22Rv1 (cell line): ENCODE data around the gene ZDHHC3.

Experiments used
- H3K27ac ChIP-seq: fragments of 450-650 bp; 2 replicates; pipeline ENCODE4 v1.5.1; 2017
- CTCF ChIP-seq: fragments of 450-650 bp; IDR thresholded peaks from 2 replicates; pipeline ENCODE4 v1.5.1; 2017; ENCODE audit warnings: mild to moderate bottlenecking
- ZFX ChIP-seq: fragments of 450-650 bp; IDR thresholded peaks from 2 replicates; pipeline ENCODE4 v1.6.1; 2017; ENCODE audit warnings: antibody characterized with exemption, borderline replicate concordance

The ZDHHC3 gene

GRCh38 chr3:44905446-44906157, 70.4 kb downstream of the ZDHHC3 start:
- no peak overlapping the region for H3K27ac ChIP-seq
- no peak for TF ChIP-seq ZFX
- no peak for TF ChIP-seq CTCF

GRCh38 chr3:44903751-44904150, 72.2 kb downstream of the ZDHHC3 start:
- no peak overlapping the region for H3K27ac ChIP-seq
- no peak for TF ChIP-seq ZFX
- no peak for TF ChIP-seq CTCF

GRCh38 chr3:44903314-44903713, 72.7 kb downstream of the ZDHHC3 start:
- TF ChIP-seq CTCF (no peak), ZFX (no peak)
- no peak overlapping the region for H3K27ac ChIP-seq

GRCh38 chr3:44902628-44903027, 73.3 kb downstream of the ZDHHC3 start:
- H3K27ac ChIP-seq: no peak overlapping the region
- TF ChIP-seq CTCF (no peak), ZFX (no peak)

- TF ChIP-seq CTCF: no peak
- no peak for TF ChIP-seq ZFX
- no peak overlapping the region for H3K27ac ChIP-seq
Measured at GRCh38 chr3:44899683-44900367, 76.1 kb downstream of the ZDHHC3 start.

- TF ChIP-seq ZFX (no peak), CTCF (no peak)
- H3K27ac ChIP-seq: no peak overlapping the region
Measured at GRCh38 chr3:44896440-44896839, 79.5 kb downstream of the ZDHHC3 start.

GRCh38 chr3:44894485-44894884, 81.5 kb downstream of the ZDHHC3 start:
- TF ChIP-seq ZFX (no peak), CTCF (no peak)
- H3K27ac ChIP-seq: no peak overlapping the region
